Subcutaneous adipose tissue (tissue), 4 donors: ENCODE data around the gene ELFN1. TPM values are rescaled to one million over a fixed set of nuclear protein-coding genes. Genes with fewer than 3 reads are reported as not detected.

Experiments
- CTCF ChIP-seq: fragments of 450-650 bp; IDR thresholded peaks from one replicate; pipeline ENCODE4 v1.5.1; 2016; ENCODE audit warnings: low read depth, mild to moderate bottlenecking, control low read depth, antibody characterized with exemption, moderate library complexity
- total RNA-seq, 4 donors: library from RNA; depleted of rRNA; stranded (reverse); fragments of >200 nt; gene quantifications; one replicate each; pipeline ENCODE4 v1.1.0, GENCODE V29; 2016

ELFN1 gene
- total RNA-seq, 4 donors from 2014 or later = 0.51 to 3.6 (median 0.85) TPM

DNA sequence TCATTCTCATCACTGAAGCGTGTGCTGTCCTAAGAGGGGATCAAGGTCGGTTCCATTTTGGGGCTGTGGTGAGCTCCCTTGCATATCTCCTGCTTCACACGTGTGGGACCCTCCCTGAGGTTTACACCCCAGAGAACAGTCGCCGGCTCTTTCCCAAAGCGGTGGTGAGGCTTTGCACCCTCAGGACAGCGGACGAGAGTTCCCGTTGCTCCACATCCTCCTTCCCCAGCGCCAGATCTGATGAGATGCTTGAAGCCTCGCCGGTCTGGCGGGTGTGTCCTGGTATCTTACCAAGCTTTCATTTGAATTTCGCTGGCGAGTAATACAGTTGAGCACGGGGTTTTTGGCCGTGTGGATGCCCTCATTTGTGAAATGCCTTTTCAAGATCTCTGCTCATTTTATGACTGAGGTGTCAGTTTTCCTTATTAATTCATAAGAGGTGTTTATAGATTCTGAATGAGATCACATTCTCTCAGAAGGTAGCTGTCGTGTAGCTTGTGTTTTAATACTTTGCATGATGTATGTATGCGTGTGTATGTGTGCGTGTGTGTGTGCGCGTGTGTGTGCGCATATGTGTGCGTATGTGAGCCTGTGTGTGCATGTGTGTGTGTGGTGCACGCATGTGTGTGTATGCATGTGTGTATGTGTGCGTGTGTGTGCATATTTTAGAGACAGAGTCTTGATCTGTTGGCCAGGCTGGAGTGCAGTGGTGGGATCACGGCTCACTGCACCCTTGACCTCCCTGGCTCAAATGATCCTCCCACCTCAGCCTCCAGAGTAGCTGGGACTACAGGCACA is 30.7 kb downstream of the ELFN1 start:
- TF ChIP-seq CTCF = no peak

- no peak for TF ChIP-seq CTCF
Observed at GRCh38 chr7:1702652-1703051, 32.6 kb downstream of the ELFN1 start.

GRCh38 chr7:1703441-1703840 is 33.4 kb downstream of the ELFN1 start:
- TF ChIP-seq CTCF = no peak

GRCh38 chr7:1703871-1704810 is 34.1 kb downstream of the ELFN1 start:
- no peak for TF ChIP-seq CTCF

DNA sequence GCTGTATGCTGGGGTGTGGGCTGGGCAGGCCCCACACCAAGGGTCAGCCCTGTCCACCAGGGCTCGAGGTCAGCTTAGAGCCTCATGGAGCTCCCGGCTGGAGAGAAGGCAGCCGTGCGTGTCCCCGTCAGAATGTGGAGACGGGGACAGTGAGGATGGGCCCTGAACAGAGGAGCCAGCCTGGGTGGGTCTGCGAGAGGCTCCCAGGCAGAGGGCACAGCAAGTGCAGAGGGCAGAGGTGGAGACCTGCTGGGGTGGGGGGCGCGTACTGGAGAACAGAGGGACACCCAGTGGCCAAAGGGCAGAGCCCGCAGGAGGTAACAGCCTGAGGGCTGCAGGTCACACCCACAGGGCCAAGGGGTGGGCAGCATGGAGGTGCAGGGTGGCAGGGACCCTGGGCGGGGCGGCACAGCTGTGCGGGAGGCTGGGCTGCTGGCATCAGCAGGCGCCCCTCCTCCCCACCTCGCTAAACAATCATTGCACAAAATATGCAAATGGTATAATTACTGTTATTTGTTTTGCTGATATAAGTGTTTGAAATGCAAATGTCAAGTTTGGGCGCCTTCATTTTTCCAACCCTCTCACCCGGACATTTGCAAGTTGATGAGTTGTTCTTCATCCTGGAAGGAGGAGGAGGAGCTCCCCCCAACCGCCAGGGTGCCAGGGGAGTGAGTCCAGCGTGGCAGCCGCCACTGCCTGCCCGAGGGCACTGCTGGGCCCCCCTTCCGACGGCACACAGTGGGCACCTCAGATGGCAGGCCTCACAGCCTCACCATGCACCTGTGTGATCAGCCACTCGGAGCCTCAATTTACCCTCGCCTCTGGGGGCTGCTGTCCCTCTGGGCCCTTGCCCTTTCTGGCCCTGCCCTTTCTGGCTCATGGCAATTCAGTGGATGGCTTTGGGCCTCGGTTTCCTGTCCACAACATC is 35.0 kb downstream of the ELFN1 start:
- TF ChIP-seq CTCF = no peak

- TF ChIP-seq CTCF = no peak
Observed at GRCh38 chr7:1705856-1706255, 35.8 kb downstream of the ELFN1 start.
